Measurements from ENCODE around the gene TNNT2.

TNNT2 gene

GRCh38 chr1:201408834-201409200 lies 31.3 kb upstream of the TNNT2 start:
- TF ChIP-seq GATA2 (IDR thresholded peaks at IDR 0.05; ENCODE audit: low read depth, low read length) (no peak), GATA3 (IDR thresholded peaks at IDR 0.05; ENCODE audit: low read depth, low read length) (no peak)

- TF ChIP-seq GATA3 (IDR thresholded peaks at IDR 0.05; ENCODE audit: low read depth, low read length), result no peak
- no peak for TF ChIP-seq GATA2 (IDR thresholded peaks at IDR 0.05; ENCODE audit: low read depth, low read length)
These were observed 30.8 kb upstream of the TNNT2 start for GRCh38 chr1:201408176-201408833.

- no peak for TF ChIP-seq GATA3 (IDR thresholded peaks at IDR 0.05; ENCODE audit: low read depth, low read length)
- TF ChIP-seq GATA2 (IDR thresholded peaks at IDR 0.05; ENCODE audit: low read depth, low read length), result no peak
These were observed 29.4 kb upstream of the TNNT2 start for GRCh38 chr1:201406831-201407406.

GRCh38 chr1:201405484-201405831 lies 28.0 kb upstream of the TNNT2 start:
- no peak for TF ChIP-seq GATA3 (IDR thresholded peaks at IDR 0.05; ENCODE audit: low read depth, low read length)
- no peak for TF ChIP-seq GATA2 (IDR thresholded peaks at IDR 0.05; ENCODE audit: low read depth, low read length)

- TF ChIP-seq GATA2 (IDR thresholded peaks at IDR 0.05; ENCODE audit: low read depth, low read length), result no peak
- TF ChIP-seq GATA3 (IDR thresholded peaks at IDR 0.05; ENCODE audit: low read depth, low read length), result no peak
These were observed 27.4 kb upstream of the TNNT2 start for GRCh38 chr1:201404722-201405483.

- TF ChIP-seq GATA2 (IDR thresholded peaks at IDR 0.05; ENCODE audit: low read depth, low read length) (no peak), GATA3 (IDR thresholded peaks at IDR 0.05; ENCODE audit: low read depth, low read length) (no peak)
These were observed 26.6 kb upstream of the TNNT2 start for GRCh38 chr1:201404055-201404454.

- TF ChIP-seq GATA2 (IDR thresholded peaks at IDR 0.05; ENCODE audit: low read depth, low read length) (no peak), GATA3 (IDR thresholded peaks at IDR 0.05; ENCODE audit: low read depth, low read length) (no peak)
These were observed 25.9 kb upstream of the TNNT2 start for GRCh38 chr1:201403359-201403758.

- TF ChIP-seq GATA3 (IDR thresholded peaks at IDR 0.05; ENCODE audit: low read depth, low read length), result no peak
- no peak for TF ChIP-seq GATA2 (IDR thresholded peaks at IDR 0.05; ENCODE audit: low read depth, low read length)
These were observed 24.2 kb upstream of the TNNT2 start for GRCh38 chr1:201401700-201402099.

GRCh38 chr1:201400852-201401230 lies 23.4 kb upstream of the TNNT2 start:
- TF ChIP-seq GATA3 (IDR thresholded peaks at IDR 0.05; ENCODE audit: low read depth, low read length) (no peak), GATA2 (IDR thresholded peaks at IDR 0.05; ENCODE audit: low read depth, low read length) (no peak)

- TF ChIP-seq GATA3 (IDR thresholded peaks at IDR 0.05; ENCODE audit: low read depth, low read length) (no peak), GATA2 (IDR thresholded peaks at IDR 0.05; ENCODE audit: low read depth, low read length) (no peak)
These were observed 22.9 kb upstream of the TNNT2 start for GRCh38 chr1:201400212-201400851.

- no peak for TF ChIP-seq GATA3 (IDR thresholded peaks at IDR 0.05; ENCODE audit: low read depth, low read length)
- TF ChIP-seq GATA2 (IDR thresholded peaks at IDR 0.05; ENCODE audit: low read depth, low read length), result no peak
These were observed 22.1 kb upstream of the TNNT2 start for GRCh38 chr1:201399352-201400126.

GRCh38 chr1:201399018-201399351 lies 21.5 kb upstream of the TNNT2 start, which contains the start of gene LAD1:
TSS of gene LAD1 (minus strand) at chr1:201399324. CDS start at chr1:201399306, 18 bp downstream.
- TF ChIP-seq GATA2 (IDR thresholded peaks at IDR 0.05; ENCODE audit: low read depth, low read length) (no peak), GATA3 (IDR thresholded peaks at IDR 0.05; ENCODE audit: low read depth, low read length) (no peak)

GRCh38 chr1:201397675-201398074 lies 20.2 kb upstream of the TNNT2 start:
- TF ChIP-seq GATA2 (IDR thresholded peaks at IDR 0.05; ENCODE audit: low read depth, low read length), result no peak
- TF ChIP-seq GATA3 (IDR thresholded peaks at IDR 0.05; ENCODE audit: low read depth, low read length), result no peak
